GM10248 (cell line): Measurements from ENCODE around the gene ULK2.

ENCODE experiments used
- CTCF ChIA-PET: fragments of 300-600 bp; sonication (Branson Sonifier 250); formaldehyde crosslinking; extraction: SDS; loops from one replicate; lab custom pipeline; 2021; ENCODE audit warnings: antibody characterized with exemption; lab: Yijun Ruan, JAX
- POLR2A ChIA-PET: fragments of 350-650 bp; sonication (Branson Sonifier 250); formaldehyde crosslinking; extraction: SDS; loops from one replicate; lab custom pipeline; 2020; ENCODE audit warnings: antibody characterized with exemption; lab: Yijun Ruan, JAX
- DNase-seq: peaks from one replicate; pipeline ENCODE4 v3.0.0; 2012; ENCODE audit errors: extremely low spot score
- TF ChIP-seq, protein P1 (sequence below): IDR thresholded peaks from 2 replicates; pipeline ENCODE4 v1.5.1; 2012; ENCODE audit warnings: mild to moderate bottlenecking, low read depth; ENCODE audit errors: extremely low read depth, missing control alignments, control extremely low read depth

Gene ULK2

DNA sequence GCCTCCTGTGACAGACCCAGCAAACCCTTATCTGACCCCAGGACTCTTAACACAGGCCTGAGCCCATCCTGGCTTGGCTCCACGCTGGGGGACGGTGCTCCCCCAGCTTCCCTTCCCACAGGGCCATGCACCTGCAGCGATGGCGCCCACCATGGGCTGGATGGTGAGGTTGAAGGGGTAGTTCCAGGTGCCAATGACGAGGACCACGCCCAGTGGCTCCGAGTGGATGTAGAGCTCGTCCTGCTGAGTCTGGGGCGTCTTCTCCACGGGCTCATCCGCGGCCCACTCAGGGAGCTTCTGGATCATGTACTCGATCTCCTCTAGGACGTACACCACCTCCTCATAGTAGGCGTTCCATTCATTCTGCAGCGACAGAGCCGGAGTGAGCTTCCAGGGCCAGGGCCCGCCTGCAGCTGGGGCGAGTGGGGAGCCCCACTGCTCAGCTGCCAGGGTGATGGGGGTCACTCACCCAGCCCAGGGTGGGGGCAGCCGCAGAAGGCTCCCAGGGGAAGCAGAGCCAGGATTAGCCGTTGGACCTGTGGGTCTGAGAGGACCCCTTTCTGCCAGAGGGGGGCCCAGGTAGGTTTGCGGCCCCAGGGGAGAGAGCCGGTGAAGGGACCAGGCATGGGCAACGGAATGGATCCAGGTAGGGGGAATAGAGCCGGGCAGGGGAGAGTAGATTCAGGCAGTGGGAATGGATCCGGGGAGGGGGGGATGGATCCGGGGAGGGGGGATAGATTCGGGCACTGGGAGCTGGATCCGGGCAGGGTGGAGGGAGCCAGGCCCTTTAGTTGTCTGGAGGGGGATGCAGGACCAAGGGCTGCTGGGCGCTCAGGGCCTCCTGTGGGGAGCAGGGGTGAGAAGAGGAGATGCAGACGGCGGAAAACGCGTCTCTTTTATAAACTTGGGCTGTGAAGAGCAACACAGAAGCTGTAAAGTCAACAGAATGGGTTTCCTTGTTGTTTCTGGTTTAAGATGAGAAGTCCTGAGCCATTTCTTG is 124.3 kb downstream of the ULK2 start:
- DNase-seq: no peak
- ChIA-PET CTCF (interaction anchor here (0.7 to 6.3 kb wide), 7 partner anchors 10 to 381 kb away, joined by 3 to 80 read pairs (median 6); partner anchors contain the start of gene B9D1), POLR2A (no interaction called here)

DNA sequence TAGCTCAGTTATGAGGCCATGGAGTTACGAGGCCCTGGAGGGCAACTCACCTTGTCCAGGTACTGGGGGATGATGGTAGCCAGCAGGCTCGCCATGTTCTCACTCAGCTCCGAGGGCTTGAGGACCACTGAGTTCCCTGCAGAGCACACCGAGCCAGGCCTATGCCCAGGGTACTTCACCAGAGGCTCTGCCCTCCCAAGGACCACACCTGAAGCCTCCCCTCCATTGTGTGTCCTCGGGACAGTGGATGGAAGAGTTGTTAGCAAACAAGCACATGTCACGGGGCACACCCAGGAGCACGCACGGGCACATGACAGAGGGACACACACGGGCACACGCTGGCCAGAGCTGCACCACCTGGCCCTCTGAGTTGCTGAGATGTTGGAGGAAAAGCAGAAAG is 125.2 kb downstream of the ULK2 start:
- ChIA-PET POLR2A (no interaction called here), CTCF (interaction anchor here (0.7 to 6.3 kb wide), 5 partner anchors 11 to 380 kb away, joined by 3 to 80 read pairs (median 6); partner anchors contain the start of gene B9D1)
- TF ChIP-seq, protein P1, sequence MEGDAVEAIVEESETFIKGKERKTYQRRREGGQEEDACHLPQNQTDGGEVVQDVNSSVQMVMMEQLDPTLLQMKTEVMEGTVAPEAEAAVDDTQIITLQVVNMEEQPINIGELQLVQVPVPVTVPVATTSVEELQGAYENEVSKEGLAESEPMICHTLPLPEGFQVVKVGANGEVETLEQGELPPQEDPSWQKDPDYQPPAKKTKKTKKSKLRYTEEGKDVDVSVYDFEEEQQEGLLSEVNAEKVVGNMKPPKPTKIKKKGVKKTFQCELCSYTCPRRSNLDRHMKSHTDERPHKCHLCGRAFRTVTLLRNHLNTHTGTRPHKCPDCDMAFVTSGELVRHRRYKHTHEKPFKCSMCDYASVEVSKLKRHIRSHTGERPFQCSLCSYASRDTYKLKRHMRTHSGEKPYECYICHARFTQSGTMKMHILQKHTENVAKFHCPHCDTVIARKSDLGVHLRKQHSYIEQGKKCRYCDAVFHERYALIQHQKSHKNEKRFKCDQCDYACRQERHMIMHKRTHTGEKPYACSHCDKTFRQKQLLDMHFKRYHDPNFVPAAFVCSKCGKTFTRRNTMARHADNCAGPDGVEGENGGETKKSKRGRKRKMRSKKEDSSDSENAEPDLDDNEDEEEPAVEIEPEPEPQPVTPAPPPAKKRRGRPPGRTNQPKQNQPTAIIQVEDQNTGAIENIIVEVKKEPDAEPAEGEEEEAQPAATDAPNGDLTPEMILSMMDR: no peak
- no peak for DNase-seq

More for the DNA sequence above, 124.3 kb downstream of the ULK2 start:
- TF ChIP-seq, protein P1: no peak

DNA sequence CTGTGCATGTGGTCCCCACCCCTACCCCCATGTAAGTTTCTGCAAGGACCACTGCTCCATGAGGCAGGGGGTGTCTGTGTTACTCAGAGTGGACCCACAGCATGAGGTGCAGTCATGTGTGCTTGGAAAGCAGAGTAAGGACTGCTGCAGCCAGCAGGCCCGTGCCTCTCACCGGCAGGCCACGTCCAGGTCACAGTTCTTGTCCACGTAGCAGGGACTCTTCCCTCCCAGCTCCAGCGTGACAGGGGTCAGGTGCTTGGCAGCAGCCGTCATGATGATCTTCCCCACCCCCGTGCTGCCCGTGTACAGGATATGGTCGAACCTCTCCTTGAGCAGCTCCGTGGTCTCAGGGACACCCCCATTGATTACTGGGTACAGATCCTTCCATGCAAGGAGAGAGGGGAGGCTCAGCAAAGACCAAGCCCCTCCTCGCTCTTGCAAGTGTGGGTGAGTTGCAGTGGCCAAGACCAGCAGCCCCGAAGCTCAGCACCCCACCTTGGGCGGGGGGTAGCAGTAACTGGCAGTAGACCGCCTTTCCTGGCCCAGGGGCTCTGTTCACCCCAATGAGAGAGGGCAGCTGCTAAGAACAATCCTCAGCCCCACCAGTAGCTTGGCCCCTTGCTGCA is 125.8 kb downstream of the ULK2 start:
- CTCF ChIA-PET: interaction anchor here (1.2 to 6.3 kb wide), 4 partner anchors 10 to 23 kb away, joined by 5 to 80 read pairs (median 22); no protein-coding TSS in a partner anchor
- TF ChIP-seq, protein P1: no peak
- DNase-seq: no peak
- POLR2A ChIA-PET: no interaction called here

DNA sequence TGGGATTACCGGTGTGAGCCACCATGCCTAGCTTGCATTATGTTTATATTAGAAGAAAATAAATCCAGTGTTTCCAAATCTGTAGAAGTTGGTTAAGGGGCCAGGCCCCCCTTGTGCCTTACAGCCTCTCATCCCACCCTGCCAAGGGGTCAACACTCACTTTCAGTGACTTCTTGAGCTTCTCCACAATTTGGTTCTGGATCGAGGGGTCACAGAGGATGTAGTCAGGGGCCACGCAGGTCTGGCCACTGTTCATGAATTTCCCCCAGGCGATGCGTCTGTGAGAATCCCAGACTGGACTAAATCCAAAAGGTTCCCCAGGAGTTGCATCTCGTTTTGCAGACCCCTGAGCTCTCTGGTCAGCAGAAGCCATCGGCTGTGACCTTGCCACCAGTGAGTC is 126.8 kb downstream of the ULK2 start:
- CTCF ChIA-PET: interaction anchor here (1.0 to 6.3 kb wide), 4 partner anchors 10 to 24 kb away, joined by 3 to 80 read pairs (median 4); no protein-coding TSS in a partner anchor
- DNase-seq: no peak
- POLR2A ChIA-PET: no interaction called here
- TF ChIP-seq, protein P1: no peak

DNA sequence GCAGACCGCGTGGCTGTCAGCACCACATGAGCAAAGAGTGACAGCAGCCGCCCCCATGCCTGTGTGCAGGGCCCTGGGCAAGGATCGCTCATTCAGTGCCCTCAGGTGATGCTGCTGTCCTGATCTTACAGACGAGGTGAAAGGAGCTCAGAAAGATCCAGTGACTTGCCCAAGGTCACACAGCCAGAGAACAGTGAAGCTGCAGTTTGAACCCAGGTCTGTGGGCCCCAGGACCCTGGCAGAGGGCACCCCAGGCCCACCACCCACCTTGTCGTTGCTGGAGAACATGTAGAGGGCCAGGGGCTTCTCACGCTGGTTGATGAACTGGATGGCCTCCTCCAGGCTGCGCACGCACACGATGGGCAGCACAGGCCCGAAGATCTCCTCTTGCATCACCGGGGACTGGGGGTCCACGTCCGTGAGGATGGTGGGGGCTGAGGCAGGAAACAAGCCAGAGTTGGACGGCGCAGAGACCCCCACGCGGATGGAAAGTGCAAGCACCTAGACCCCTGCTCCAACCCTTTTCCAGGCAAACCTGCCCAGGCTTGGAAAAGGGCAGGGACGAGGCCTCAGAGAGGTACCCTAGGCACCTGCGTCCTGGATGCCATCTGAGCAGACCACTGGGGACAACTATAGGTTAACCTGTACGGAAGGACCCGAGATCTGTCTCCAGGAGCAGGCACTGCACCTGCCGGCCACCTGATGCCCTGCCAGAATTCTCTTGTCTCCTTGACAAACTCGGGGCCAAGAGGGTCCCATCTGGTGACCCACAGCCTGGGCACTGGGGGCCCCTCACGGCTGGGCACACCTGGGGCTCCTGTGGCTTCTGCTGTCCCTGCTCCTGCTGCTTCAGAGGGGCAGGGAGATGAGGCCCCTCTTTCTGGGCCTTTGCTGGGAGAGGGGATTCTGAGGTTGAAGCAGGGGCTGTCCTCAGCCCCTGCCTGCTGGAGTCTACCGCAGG is 128.2 kb downstream of the ULK2 start:
- DNase-seq: no peak
- TF ChIP-seq, protein P1: no peak
- CTCF ChIA-PET: interaction anchor here (0.9 to 6.3 kb wide), 4 partner anchors 9 to 30 kb away, joined by 3 to 80 read pairs (median 4); no protein-coding TSS in a partner anchor
- POLR2A ChIA-PET: no interaction called here
